HepG2 (cell line): Measurements from ENCODE around the gene UQCR11. TPM values are rescaled to one million over a fixed set of nuclear protein-coding genes. Genes with fewer than 3 reads are reported as not detected.

Source experiments
- ATAC-seq: fragments of 200-7000 bp; cut with Tn5 transposase; 3 replicates; pipeline ENCODE4 v1.9.1; 2020; ENCODE audit warnings: mild to moderate bottlenecking, moderate library complexity
- BruUV-seq: library from RNA; stranded (reverse); fragments of 400-500 nt; replicated peaks from 2 replicates; lab custom pipeline; 2021; lab: Mats Ljungman, UMichigan
- CTCF ChIA-PET: fragments of 300-600 bp; formaldehyde crosslinking; extraction: SDS; loops from one replicate; lab custom pipeline; 2021; ENCODE audit warnings: low total read pairs, inconsistent platforms, low intra/inter-chr PET ratio; lab: Yijun Ruan, JAX
- POLR2A ChIA-PET: fragments of 350-600 bp; sonication (Branson Sonifier 250); formaldehyde crosslinking; loops from one replicate; lab custom pipeline; 2020; ENCODE audit warnings: antibody characterized with exemption, inconsistent platforms; lab: Yijun Ruan, JAX
- DNase-seq: peaks from one replicate; pipeline ENCODE4 v3.0.0-alpha.2; 2015; ENCODE audit warnings: low spot score
- FAIRE-seq: peaks from 3 replicates; lab custom pipeline; 2011; peaks lifted over from hg19 to GRCh38; lab: Jason Lieb, UNC
- H2AFZ ChIP-seq: one replicate; pipeline ENCODE4 v1.6.1; 2011; ENCODE audit warnings: low read length, inconsistent platforms
- H3K27ac ChIP-seq: fragments of 300-600 bp; 3 replicates; pipeline ENCODE4 v1.8.0; 2011; ENCODE audit warnings: mixed run types, mild to moderate bottlenecking, mixed read lengths, low read length, inconsistent platforms; ENCODE audit not compliant: insufficient read depth; ENCODE audit errors: extremely low read length
- H3K27me3 ChIP-seq, 2 experiments: fragments of 200-600 bp in 1 of 2; 2 replicates in 1 of 2; 3 replicates in 1 of 2; pipeline versions ENCODE4 v1.6.0 to v1.8.0; 2011; ENCODE audit warnings: low read length in 2 of 2, mild to moderate bottlenecking in 2 of 2, moderate library complexity in 2 of 2, inconsistent platforms in 1 of 2; ENCODE audit not compliant: insufficient read depth in 2 of 2, control insufficient read depth in 1 of 2
- H3K36me3 ChIP-seq, 2 experiments: fragments of 200-600 bp in 1 of 2; replicated peaks in 1 of 2; 2 replicates in 1 of 2; 3 replicates in 1 of 2; pipeline versions ENCODE4 v1.5.1 to v1.8.0; 2011; ENCODE audit warnings: low read length in 2 of 2, inconsistent platforms in 1 of 2; ENCODE audit not compliant: insufficient read depth in 2 of 2, control insufficient read depth in 1 of 2
- H3K4me1 ChIP-seq: 2 replicates; pipeline ENCODE4 v1.5.1; 2012; ENCODE audit warnings: low read length, inconsistent platforms; ENCODE audit not compliant: insufficient read depth
- H3K4me2 ChIP-seq: 2 replicates; pipeline ENCODE4 v1.6.0; 2011; ENCODE audit warnings: low read depth, low read length, inconsistent platforms
- H3K4me3 ChIP-seq, 3 experiments: fragments of 200-600 bp in 1 of 3; sonication (generic), shearing (Covaris generic) in 1 of 3; replicated peaks in 1 of 3; 2 replicates each; pipeline ENCODE4 v1.5.1; 2011 to 2016; ENCODE audit warnings: low read length in 3 of 3, inconsistent platforms in 2 of 3, low read depth in 2 of 3, mild to moderate bottlenecking in 2 of 3, control low read depth in 1 of 3, mixed read lengths in 1 of 3; ENCODE audit not compliant: insufficient read depth in 1 of 3
- H3K79me2 ChIP-seq: one replicate; pipeline ENCODE4 v1.6.1; 2011; ENCODE audit warnings: low read length, inconsistent platforms; ENCODE audit not compliant: insufficient read depth
- H3K9ac ChIP-seq: 2 replicates; pipeline ENCODE4 v1.6.0; 2011; ENCODE audit warnings: mild to moderate bottlenecking, low read depth, low read length, inconsistent platforms; ENCODE audit not compliant: insufficient read depth
- H3K9me3 ChIP-seq: 2 replicates; pipeline ENCODE4 v1.5.1; 2012; ENCODE audit warnings: mild to moderate bottlenecking, low read length
- H4K20me1 ChIP-seq: 2 replicates; pipeline ENCODE4 v1.6.0; 2011; ENCODE audit warnings: inconsistent platforms, mild to moderate bottlenecking, low read length, moderate library complexity; ENCODE audit not compliant: insufficient read depth
- HDAC6 ChIP-seq: fragments of 200-600 bp; sonication (generic); IDR thresholded peaks from 2 replicates; pipeline ENCODE4 v1.7.0; 2017; ENCODE audit warnings: mild to moderate bottlenecking, antibody characterized with exemption, low read length, low read depth
- MTA1 ChIP-seq: sonication (generic); formaldehyde crosslinking; IDR thresholded peaks from 2 replicates; pipeline ENCODE4 v1.4.0; 2020; ENCODE audit warnings: missing genetic modification reagents, mild to moderate bottlenecking, borderline replicate concordance
- RARA ChIP-seq: IDR thresholded peaks from 2 replicates; pipeline ENCODE4 v1.6.1; 2016; ENCODE audit warnings: missing genetic modification reagents, missing compliant biosample characterization
- SMAD1 ChIP-seq: sonication (generic); formaldehyde crosslinking; IDR thresholded peaks from 2 replicates; pipeline ENCODE4 v1.4.0; 2020; ENCODE audit warnings: missing genetic modification reagents, low read depth, mild to moderate bottlenecking, borderline replicate concordance
- ZNF253 ChIP-seq: sonication (generic); formaldehyde crosslinking; IDR thresholded peaks from 2 replicates; pipeline ENCODE4 v1.8.0; 2022; ENCODE audit warnings: mild to moderate bottlenecking, missing genetic modification reagents, borderline replicate concordance
- ZNF563 ChIP-seq: sonication (generic); formaldehyde crosslinking; IDR thresholded peaks from 2 replicates; pipeline ENCODE4 v1.8.0; 2022; ENCODE audit warnings: mild to moderate bottlenecking, moderate library complexity, missing genetic modification reagents
- ZZZ3 ChIP-seq: sonication (generic); formaldehyde crosslinking; IDR thresholded peaks from 2 replicates; pipeline ENCODE4 v1.4.0; 2020; ENCODE audit warnings: missing genetic modification reagents, mild to moderate bottlenecking, borderline replicate concordance
- WGBS: methylation state at CpG from one replicate; pipeline ENCODE4 v1.1.6; 2017; ENCODE audit warnings: low lambda C conversion rate; 5-methylcytosine and 5-hydroxymethylcytosine counted together
- in situ Hi-C: cut with HindIII; loops from 2 replicates; pipeline ENCODE4 v1.10.0; 2017; ENCODE audit warnings: low pct_unique_long_range_greater_than_20kb; ENCODE audit not compliant: extremely low pct_ligation_motif_present
- intact Hi-C: fragments of 100-400 bp; cut with micrococcal nuclease; formaldehyde crosslinking; loops from one replicate; pipeline ENCODE4 v1.10.0; 2022; ENCODE audit not compliant: unreplicated experiment
- polyA plus RNA-seq, 8 experiments: library from polyadenylated mRNA; depleted of rRNA in 3 of 8; stranded (reverse) in 7 of 8; unstranded in 1 of 8; fragments of >200 nt; fragmentation: Illumina TruSeq in 4 of 8; extraction: Trizol in 4 of 8; gene quantifications; 2 replicates each; pipeline versions ENCODE4 v1.2.1 to v1.2.3, GENCODE V29; 2011 to 2016; ENCODE audit warnings: low read depth in 4 of 8, missing spikeins in 1 of 8, mixed read lengths in 1 of 8; ENCODE audit not compliant: insufficient read depth in 1 of 8
- total RNA-seq, 5 experiments: library from RNA; depleted of rRNA; stranded (reverse); fragments of >200 nt; fragmentation: Illumina TruSeq; extraction: Trizol; gene quantifications; 2 replicates each; pipeline ENCODE4 v1.2.3, GENCODE V29; 2016; ENCODE audit warnings: low read depth in 1 of 5
- TF ChIP-seq, protein P1 (sequence below): IDR thresholded peaks from 2 replicates; pipeline ENCODE4 v1.6.1; 2018; ENCODE audit warnings: missing genetic modification reagents, mild to moderate bottlenecking, missing compliant biosample characterization
- TF ChIP-seq, protein P2 (sequence below): sonication (generic); formaldehyde crosslinking; IDR thresholded peaks from 2 replicates; pipeline ENCODE4 v1.4.0; 2020; ENCODE audit warnings: missing genetic modification reagents
- TF ChIP-seq, protein P3 (sequence below): sonication (generic); formaldehyde crosslinking; IDR thresholded peaks from 2 replicates; pipeline ENCODE4 v1.4.0; 2020; ENCODE audit warnings: missing genetic modification reagents
- TF ChIP-seq, protein P4 (sequence below): sonication (generic); formaldehyde crosslinking; IDR thresholded peaks from 2 replicates; pipeline ENCODE4 v1.4.0; 2020; ENCODE audit warnings: mild to moderate bottlenecking, missing genetic modification reagents
- TF ChIP-seq, protein P5 (sequence below): sonication (generic); formaldehyde crosslinking; IDR thresholded peaks from 2 replicates; pipeline ENCODE4 v1.4.0; 2020; ENCODE audit warnings: missing genetic modification reagents, borderline replicate concordance

The UQCR11 gene
- total and polyA plus RNA-seq, 2 of the 13 experiments (the other 11 are each of a cell fraction or from before 2014, with no cell fraction given): 125 to 214 TPM

DNA sequence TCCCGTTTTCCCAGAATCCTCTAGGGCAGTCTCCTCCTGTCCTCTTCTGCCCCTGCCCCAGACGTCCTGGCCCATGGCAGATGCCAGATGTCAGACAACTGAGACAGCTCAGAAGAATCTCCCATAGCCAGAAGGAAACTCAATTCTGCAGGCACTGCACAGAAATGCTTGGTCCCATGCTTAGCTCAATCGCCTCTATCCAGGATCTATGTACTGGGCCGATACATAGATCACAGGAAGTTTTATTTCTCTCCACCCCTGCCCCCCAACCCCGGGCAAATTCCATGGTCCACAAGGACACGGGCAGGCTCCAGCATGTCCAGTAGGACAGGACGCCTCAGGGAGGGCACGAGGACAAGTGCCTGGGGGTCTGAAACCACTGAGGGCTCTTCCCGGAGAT, 17.4 kb downstream of the UQCR11 start (continued):
- TF ChIP-seq, protein P1, sequence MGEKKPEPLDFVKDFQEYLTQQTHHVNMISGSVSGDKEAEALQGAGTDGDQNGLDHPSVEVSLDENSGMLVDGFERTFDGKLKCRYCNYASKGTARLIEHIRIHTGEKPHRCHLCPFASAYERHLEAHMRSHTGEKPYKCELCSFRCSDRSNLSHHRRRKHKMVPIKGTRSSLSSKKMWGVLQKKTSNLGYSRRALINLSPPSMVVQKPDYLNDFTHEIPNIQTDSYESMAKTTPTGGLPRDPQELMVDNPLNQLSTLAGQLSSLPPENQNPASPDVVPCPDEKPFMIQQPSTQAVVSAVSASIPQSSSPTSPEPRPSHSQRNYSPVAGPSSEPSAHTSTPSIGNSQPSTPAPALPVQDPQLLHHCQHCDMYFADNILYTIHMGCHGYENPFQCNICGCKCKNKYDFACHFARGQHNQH (CRISPR knock-in tag): no peak

DNA sequence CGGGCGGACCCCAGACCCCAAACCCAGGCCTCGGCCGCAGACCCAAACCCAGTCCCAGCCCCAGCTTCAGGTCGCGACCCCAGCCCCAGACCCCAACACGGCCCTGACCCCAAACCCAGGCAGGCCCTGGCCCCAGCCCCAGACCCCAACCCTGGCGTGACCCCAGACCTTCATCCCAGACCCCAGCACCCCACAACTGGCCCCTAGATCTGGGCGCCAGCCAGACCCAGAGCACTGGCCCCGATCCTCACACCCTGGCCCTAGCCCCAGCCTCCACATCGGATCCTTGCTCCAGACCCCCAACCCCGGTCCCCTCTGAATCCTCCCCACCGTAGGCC, 20.1 kb downstream of the UQCR11 start:
- no peak overlapping the region for H3K9ac ChIP-seq
- 100% methylated on average over 5 of the region's 13 CpGs for WGBS
- H3K36me3 ChIP-seq: peaks cover 14 to 39% of the 10 kb centered on the region in 2 experiments; a peak in 4 of 5 replicates
- H3K9me3 ChIP-seq: no peaks in the 10 kb centered on the region
- no peak overlapping the region for H3K4me3 ChIP-seq
- BruUV-seq: no TSS peak
- no peaks in the 10 kb centered on the region for H4K20me1 ChIP-seq
- ATAC-seq (no peak), FAIRE-seq (no peak), DNase-seq (no peak)
- no peaks in the 10 kb centered on the region for H3K27me3 ChIP-seq
- intact Hi-C loops (no loop called here), in situ Hi-C loops (no loop called here)
- H2AFZ ChIP-seq: no peak overlapping the region
- H3K4me2 ChIP-seq: no peak overlapping the region
- CTCF ChIA-PET: no interaction called here
- peaks cover 28% of the 10 kb centered on the region for H3K79me2 ChIP-seq
- POLR2A ChIA-PET: no interaction called here
- H3K27ac ChIP-seq: no peak overlapping the region
- H3K4me1 ChIP-seq: peaks cover 45% of the 10 kb centered on the region
- TF ChIP-seq, protein P2, sequence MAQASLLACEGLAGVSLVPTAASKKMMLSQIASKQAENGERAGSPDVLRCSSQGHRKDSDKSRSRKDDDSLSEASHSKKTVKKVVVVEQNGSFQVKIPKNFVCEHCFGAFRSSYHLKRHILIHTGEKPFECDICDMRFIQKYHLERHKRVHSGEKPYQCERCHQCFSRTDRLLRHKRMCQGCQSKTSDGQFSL (CRISPR knock-in tag): no peak
- TF ChIP-seq SMAD1 (CRISPR knock-in tag) (no peak), HDAC6 (no peak), RARA (CRISPR knock-in tag) (no peak), MTA1 (CRISPR knock-in tag) (no peak), ZNF253 (no peak), ZZZ3 (CRISPR knock-in tag) (no peak), ZNF563 (CRISPR knock-in tag) (no peak)
- TF ChIP-seq, protein P3, sequence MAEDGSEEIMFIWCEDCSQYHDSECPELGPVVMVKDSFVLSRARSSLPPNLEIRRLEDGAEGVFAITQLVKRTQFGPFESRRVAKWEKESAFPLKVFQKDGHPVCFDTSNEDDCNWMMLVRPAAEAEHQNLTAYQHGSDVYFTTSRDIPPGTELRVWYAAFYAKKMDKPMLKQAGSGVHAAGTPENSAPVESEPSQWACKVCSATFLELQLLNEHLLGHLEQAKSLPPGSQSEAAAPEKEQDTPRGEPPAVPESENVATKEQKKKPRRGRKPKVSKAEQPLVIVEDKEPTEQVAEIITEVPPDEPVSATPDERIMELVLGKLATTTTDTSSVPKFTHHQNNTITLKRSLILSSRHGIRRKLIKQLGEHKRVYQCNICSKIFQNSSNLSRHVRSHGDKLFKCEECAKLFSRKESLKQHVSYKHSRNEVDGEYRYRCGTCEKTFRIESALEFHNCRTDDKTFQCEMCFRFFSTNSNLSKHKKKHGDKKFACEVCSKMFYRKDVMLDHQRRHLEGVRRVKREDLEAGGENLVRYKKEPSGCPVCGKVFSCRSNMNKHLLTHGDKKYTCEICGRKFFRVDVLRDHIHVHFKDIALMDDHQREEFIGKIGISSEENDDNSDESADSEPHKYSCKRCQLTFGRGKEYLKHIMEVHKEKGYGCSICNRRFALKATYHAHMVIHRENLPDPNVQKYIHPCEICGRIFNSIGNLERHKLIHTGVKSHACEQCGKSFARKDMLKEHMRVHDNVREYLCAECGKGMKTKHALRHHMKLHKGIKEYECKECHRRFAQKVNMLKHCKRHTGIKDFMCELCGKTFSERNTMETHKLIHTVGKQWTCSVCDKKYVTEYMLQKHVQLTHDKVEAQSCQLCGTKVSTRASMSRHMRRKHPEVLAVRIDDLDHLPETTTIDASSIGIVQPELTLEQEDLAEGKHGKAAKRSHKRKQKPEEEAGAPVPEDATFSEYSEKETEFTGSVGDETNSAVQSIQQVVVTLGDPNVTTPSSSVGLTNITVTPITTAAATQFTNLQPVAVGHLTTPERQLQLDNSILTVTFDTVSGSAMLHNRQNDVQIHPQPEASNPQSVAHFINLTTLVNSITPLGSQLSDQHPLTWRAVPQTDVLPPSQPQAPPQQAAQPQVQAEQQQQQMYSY (CRISPR knock-in tag): no peak
- TF ChIP-seq, protein P4, sequence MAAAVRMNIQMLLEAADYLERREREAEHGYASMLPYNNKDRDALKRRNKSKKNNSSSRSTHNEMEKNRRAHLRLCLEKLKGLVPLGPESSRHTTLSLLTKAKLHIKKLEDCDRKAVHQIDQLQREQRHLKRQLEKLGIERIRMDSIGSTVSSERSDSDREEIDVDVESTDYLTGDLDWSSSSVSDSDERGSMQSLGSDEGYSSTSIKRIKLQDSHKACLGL: no peak
- TF ChIP-seq, protein P5, sequence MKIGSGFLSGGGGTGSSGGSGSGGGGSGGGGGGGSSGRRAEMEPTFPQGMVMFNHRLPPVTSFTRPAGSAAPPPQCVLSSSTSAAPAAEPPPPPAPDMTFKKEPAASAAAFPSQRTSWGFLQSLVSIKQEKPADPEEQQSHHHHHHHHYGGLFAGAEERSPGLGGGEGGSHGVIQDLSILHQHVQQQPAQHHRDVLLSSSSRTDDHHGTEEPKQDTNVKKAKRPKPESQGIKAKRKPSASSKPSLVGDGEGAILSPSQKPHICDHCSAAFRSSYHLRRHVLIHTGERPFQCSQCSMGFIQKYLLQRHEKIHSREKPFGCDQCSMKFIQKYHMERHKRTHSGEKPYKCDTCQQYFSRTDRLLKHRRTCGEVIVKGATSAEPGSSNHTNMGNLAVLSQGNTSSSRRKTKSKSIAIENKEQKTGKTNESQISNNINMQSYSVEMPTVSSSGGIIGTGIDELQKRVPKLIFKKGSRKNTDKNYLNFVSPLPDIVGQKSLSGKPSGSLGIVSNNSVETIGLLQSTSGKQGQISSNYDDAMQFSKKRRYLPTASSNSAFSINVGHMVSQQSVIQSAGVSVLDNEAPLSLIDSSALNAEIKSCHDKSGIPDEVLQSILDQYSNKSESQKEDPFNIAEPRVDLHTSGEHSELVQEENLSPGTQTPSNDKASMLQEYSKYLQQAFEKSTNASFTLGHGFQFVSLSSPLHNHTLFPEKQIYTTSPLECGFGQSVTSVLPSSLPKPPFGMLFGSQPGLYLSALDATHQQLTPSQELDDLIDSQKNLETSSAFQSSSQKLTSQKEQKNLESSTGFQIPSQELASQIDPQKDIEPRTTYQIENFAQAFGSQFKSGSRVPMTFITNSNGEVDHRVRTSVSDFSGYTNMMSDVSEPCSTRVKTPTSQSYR (CRISPR knock-in tag): no peak
